ENCODE data around the gene EVPLL.

DNA sequence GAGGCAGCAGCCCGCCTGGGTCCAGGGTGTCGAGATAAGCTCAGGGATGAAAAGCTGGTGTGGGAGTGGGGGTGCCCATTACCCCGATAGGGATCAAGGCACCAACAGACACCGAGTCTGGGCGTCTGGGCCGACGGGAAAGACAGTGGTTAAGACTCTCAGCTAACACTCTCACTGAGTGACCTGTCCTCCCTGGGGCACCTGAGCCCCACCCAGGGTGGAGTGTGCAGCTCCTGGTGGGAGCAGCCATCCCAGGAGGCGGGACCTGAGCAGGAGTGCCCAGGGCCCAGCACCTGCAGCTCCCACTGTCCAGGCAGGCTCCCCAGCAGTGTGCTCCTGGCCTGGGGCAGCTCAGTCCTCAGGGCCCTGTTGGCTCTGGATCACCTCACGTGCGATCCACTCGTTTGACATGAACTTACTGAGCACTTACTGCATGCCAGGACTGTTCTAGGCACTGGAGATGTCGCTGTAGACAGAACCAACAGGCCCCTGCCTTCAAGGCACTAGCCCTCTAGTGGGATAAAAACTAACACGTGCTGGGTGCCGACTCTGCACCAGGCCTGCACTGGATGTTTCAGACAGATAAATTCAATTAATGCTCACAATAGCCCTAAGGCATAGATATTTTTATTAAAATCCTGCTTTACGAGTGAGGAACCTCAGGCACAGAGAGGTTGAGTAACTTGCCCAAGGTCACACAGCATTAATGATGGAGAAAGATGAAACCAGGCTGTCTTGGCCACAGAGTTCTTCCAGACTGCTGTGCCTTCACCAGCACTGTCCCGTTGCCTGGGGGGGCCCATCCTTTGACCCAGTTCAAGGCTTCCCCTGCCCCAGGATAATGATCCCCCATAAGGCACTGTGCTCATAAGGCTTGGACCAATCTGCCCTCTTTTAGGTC lies 1.9 kb downstream of the EVPLL start:
- TF ChIP-seq, protein P1, sequence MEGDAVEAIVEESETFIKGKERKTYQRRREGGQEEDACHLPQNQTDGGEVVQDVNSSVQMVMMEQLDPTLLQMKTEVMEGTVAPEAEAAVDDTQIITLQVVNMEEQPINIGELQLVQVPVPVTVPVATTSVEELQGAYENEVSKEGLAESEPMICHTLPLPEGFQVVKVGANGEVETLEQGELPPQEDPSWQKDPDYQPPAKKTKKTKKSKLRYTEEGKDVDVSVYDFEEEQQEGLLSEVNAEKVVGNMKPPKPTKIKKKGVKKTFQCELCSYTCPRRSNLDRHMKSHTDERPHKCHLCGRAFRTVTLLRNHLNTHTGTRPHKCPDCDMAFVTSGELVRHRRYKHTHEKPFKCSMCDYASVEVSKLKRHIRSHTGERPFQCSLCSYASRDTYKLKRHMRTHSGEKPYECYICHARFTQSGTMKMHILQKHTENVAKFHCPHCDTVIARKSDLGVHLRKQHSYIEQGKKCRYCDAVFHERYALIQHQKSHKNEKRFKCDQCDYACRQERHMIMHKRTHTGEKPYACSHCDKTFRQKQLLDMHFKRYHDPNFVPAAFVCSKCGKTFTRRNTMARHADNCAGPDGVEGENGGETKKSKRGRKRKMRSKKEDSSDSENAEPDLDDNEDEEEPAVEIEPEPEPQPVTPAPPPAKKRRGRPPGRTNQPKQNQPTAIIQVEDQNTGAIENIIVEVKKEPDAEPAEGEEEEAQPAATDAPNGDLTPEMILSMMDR (IDR thresholded peaks at IDR 0.05) = no peak
- TF ChIP-seq POLR2A (IDR thresholded peaks at IDR 0.05) = no peak
